ENCODE results near the gene RASSF4. TPM values are rescaled to one million over a fixed set of nuclear protein-coding genes. Genes with fewer than 3 reads are reported as not detected.

The RASSF4 gene
- total RNA-seq, 1 donor from 2014 or later, result 67.6 TPM

DNA sequence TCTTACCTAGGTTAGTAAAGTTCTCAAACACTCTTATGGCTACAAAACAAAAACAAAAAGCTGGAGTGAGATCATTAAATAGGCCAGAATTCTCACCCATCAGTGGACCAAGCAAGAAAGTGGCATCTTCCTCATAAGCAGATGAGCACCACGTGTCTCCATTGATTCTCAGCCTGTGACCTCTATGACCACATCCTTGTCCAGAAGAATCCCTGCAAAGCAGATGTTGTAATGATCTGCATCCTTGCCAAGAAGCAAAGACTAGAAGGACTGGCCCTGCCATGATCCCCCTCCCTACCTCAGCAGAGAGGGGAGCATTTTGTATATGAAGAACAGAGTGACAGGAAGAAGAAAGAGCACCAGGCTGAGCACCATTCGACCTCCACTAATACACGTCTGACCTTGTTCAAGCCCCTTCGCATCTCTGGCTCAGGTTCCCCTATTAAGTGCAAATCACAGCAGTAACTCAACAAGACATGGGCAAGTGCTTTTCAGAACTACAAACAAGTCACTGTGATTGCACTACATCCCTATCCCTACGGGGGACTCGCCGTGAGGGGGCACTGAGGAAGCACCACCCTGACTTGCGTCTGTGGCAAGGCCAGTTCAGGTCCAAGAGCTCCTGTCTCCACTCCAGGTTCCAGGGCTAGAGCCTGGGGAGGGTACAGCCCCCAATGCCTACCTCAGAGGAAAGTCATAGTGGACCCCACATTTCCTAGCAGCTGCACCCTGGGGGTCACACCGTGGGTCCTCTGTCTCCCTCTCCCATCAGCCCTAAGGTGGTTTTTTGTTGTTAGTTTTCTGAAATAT, 22.2 kb upstream of the RASSF4 start:
- no peak for DNase-seq (ENCODE audit: low read depth)
- no peaks in the 10 kb centered on the region for H3K27me3 ChIP-seq (ENCODE audit: control insufficient read depth, insufficient read depth, low read length)
- no peak overlapping the region for H3K4me3 ChIP-seq (ENCODE audit: low read depth, low read length)
- no peaks in the 10 kb centered on the region for H3K36me3 ChIP-seq (ENCODE audit: control insufficient read depth, insufficient read depth, low read length)
- TF ChIP-seq CTCF (IDR thresholded peaks at IDR 0.05; ENCODE audit: insufficient read depth, low read length, poor library complexity, severe bottlenecking), result no peak

DNA sequence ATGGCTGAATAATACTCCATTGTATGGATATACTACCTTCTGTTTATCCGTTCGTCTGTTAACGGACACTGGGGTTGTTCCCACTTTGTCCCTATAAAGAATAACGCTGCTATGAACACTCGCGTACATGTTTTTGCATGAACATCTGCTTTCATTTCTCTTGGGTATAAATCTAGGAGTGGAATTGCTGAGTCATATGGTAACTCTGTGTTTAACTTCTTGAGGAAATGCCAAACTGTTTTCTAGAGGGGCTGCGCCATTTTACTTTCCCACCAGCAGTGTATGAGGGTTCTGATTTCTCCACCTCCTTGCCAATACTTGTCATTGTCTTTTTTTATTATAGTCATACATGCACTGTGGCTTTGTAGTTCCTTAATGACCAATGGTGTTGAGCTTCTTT, 20.6 kb upstream of the RASSF4 start:
- Histone ChIP-seq H3K4me3 (ENCODE audit: low read depth, low read length) (no peak overlapping the region), H3K36me3 (ENCODE audit: control insufficient read depth, insufficient read depth, low read length) (no peaks in the 10 kb centered on the region), H3K27me3 (ENCODE audit: control insufficient read depth, insufficient read depth, low read length) (no peaks in the 10 kb centered on the region)
- no peak for DNase-seq (ENCODE audit: low read depth)
- no peak for TF ChIP-seq CTCF (IDR thresholded peaks at IDR 0.05; ENCODE audit: insufficient read depth, low read length, poor library complexity, severe bottlenecking)

GRCh38 chr10:44939691-44940401, 19.8 kb upstream of the RASSF4 start:
- TF ChIP-seq CTCF (IDR thresholded peaks at IDR 0.05; ENCODE audit: insufficient read depth, low read length, poor library complexity, severe bottlenecking), result no peak
- Histone ChIP-seq H3K4me3 (ENCODE audit: low read depth, low read length) (no peak overlapping the region), H3K36me3 (ENCODE audit: control insufficient read depth, insufficient read depth, low read length) (no peaks in the 10 kb centered on the region), H3K27me3 (ENCODE audit: control insufficient read depth, insufficient read depth, low read length) (no peaks in the 10 kb centered on the region)
- DNase-seq (ENCODE audit: low read depth), result no peak

- Histone ChIP-seq H3K4me3 (ENCODE audit: low read depth, low read length) (no peak overlapping the region), H3K27me3 (ENCODE audit: control insufficient read depth, insufficient read depth, low read length) (no peaks in the 10 kb centered on the region), H3K36me3 (ENCODE audit: control insufficient read depth, insufficient read depth, low read length) (no peaks in the 10 kb centered on the region)
- no peak for DNase-seq (ENCODE audit: low read depth)
- no peak for TF ChIP-seq CTCF (IDR thresholded peaks at IDR 0.05; ENCODE audit: insufficient read depth, low read length, poor library complexity, severe bottlenecking)
These were observed 15.2 kb upstream of the RASSF4 start for GRCh38 chr10:44944354-44944753.

- no peak for TF ChIP-seq CTCF (IDR thresholded peaks at IDR 0.05; ENCODE audit: insufficient read depth, low read length, poor library complexity, severe bottlenecking)
- no peaks in the 10 kb centered on the region for H3K27me3 ChIP-seq (ENCODE audit: control insufficient read depth, insufficient read depth, low read length)
- no peak overlapping the region for H3K4me3 ChIP-seq (ENCODE audit: low read depth, low read length)
- no peak for DNase-seq (ENCODE audit: low read depth)
- H3K36me3 ChIP-seq (ENCODE audit: control insufficient read depth, insufficient read depth, low read length), result no peaks in the 10 kb centered on the region
These were observed 13.4 kb upstream of the RASSF4 start for GRCh38 chr10:44946205-44946604.
